B cell (primary cell): ENCODE data around the gene LZTS3. TPM values are rescaled to one million over a fixed set of nuclear protein-coding genes. Genes with fewer than 3 reads are reported as not detected.

Experiments
- ATAC-seq: fragments of 200-7000 bp; cut with Tn5 transposase; one replicate; pipeline ENCODE4 v1.10.0; 2021; ENCODE audit warnings: low read depth, mild to moderate bottlenecking, moderate number of reproducible peaks, moderate library complexity
- CTCF ChIA-PET: fragments of 350-600 bp; sonication (Branson Sonifier 250); formaldehyde crosslinking; loops from one replicate; lab custom pipeline; 2021; ENCODE audit warnings: antibody characterized with exemption, inconsistent platforms; lab: Charles Lee
- POLR2A ChIA-PET: fragments of 350-600 bp; sonication (Branson Sonifier 250); formaldehyde crosslinking; loops from one replicate; lab custom pipeline; 2021; ENCODE audit warnings: antibody characterized with exemption; lab: Charles Lee
- DNase-seq: peaks from one replicate; pipeline ENCODE4 v3.0.0; 2013
- H2AFZ ChIP-seq: 2 replicates; pipeline ENCODE4 v1.6.1; 2012; ENCODE audit warnings: mild to moderate bottlenecking, low read depth, low read length; ENCODE audit not compliant: insufficient read depth, poor library complexity, severe bottlenecking
- H3K27ac ChIP-seq, 2 donors: 1 replicate in 1 of 2; 2 replicates in 1 of 2; pipeline ENCODE4 v1.5.1; 2012 to 2013; ENCODE audit warnings: low read length in 2 of 2, mild to moderate bottlenecking in 2 of 2, moderate library complexity in 1 of 2
- H3K27me3 ChIP-seq, 4 experiments: fragments of 200-600 bp in 1 of 4; sonication (generic) in 1 of 4; replicated peaks in 1 of 4; 1 replicate in 2 of 4; 2 replicates in 2 of 4; pipeline versions ENCODE4 v1.6.1 to v1.7.0; 2013 to 2016; ENCODE audit warnings: low read length in 3 of 4, mild to moderate bottlenecking in 2 of 4, mixed read lengths in 1 of 4, moderate library complexity in 1 of 4; ENCODE audit not compliant: insufficient read depth in 4 of 4, control insufficient read depth in 3 of 4; ENCODE audit errors: control extremely low read depth in 1 of 4
- H3K36me3 ChIP-seq, 2 experiments: replicated peaks in 1 of 2; 1 replicate in 1 of 2; 2 replicates in 1 of 2; pipeline versions ENCODE4 v1.6.1 to v1.7.1; 2013; ENCODE audit warnings: low read length in 1 of 2; ENCODE audit not compliant: insufficient read depth in 2 of 2, control insufficient read depth in 1 of 2; ENCODE audit errors: control extremely low read depth in 1 of 2, extremely low read depth in 1 of 2
- H3K4me1 ChIP-seq, 2 donors: fragments of 200-600 bp in 1 of 2; sonication (generic) in 1 of 2; 1 replicate in 1 of 2; 2 replicates in 1 of 2; pipeline versions ENCODE4 v1.5.1 to v1.6.1; 2013 to 2017; ENCODE audit warnings: low read length in 2 of 2; ENCODE audit not compliant: control insufficient read depth in 2 of 2, insufficient read depth in 2 of 2
- H3K4me2 ChIP-seq: replicated peaks from 2 replicates; pipeline ENCODE3; 2012; ENCODE audit warnings: mild to moderate bottlenecking, low read depth, low read length; ENCODE audit not compliant: poor library complexity, severe bottlenecking
- H3K4me3 ChIP-seq, 5 experiments: fragments of 200-600 bp in 1 of 5; sonication (generic) in 1 of 5; 1 replicate in 3 of 5; 2 replicates in 2 of 5; pipeline versions ENCODE4 v1.5.1 to v1.7.0; 2011 to 2016; ENCODE audit warnings: low read length in 4 of 5, mild to moderate bottlenecking in 4 of 5, low read depth in 2 of 5, control low read depth in 1 of 5, moderate library complexity in 1 of 5; ENCODE audit not compliant: insufficient read depth in 1 of 5; ENCODE audit errors: control extremely low read depth in 1 of 5, extremely low read depth in 1 of 5
- H3K79me2 ChIP-seq: fragments of 200-600 bp; sonication (generic); one replicate; pipeline ENCODE4 v1.6.0; 2016; ENCODE audit warnings: low read length; ENCODE audit not compliant: control insufficient read depth, insufficient read depth
- H3K9ac ChIP-seq: fragments of 200-600 bp; sonication (generic); 2 replicates; pipeline ENCODE4 v1.6.1; 2017; ENCODE audit warnings: mild to moderate bottlenecking, low read length, moderate library complexity
- H3K9me3 ChIP-seq, 3 donors: one replicate each; pipeline versions ENCODE4 v1.6.1 to v1.7.1; 2013; ENCODE audit warnings: low read length in 2 of 3; ENCODE audit not compliant: control insufficient read depth in 2 of 3, insufficient read depth in 1 of 3; ENCODE audit errors: control extremely low read depth in 1 of 3
- H4K20me1 ChIP-seq: 2 replicates; pipeline ENCODE4 v1.6.0; 2012; ENCODE audit warnings: mild to moderate bottlenecking, low read length; ENCODE audit not compliant: insufficient read depth, control insufficient read depth, poor library complexity, severe bottlenecking
- H3K27ac Mint-ChIP-seq: one replicate; pipeline ENCODE4 v1.8.0; 2021; ENCODE audit warnings: mixed read lengths
- H3K27me3 Mint-ChIP-seq: one replicate; pipeline ENCODE4 v1.8.0; 2021; ENCODE audit warnings: mixed read lengths
- H3K4me1 Mint-ChIP-seq: one replicate; pipeline ENCODE4 v1.8.0; 2021; ENCODE audit warnings: mixed read lengths
- H3K4me3 Mint-ChIP-seq: one replicate; pipeline ENCODE4 v1.8.0; 2021; ENCODE audit warnings: mixed read lengths
- H3K9me3 Mint-ChIP-seq: one replicate; pipeline ENCODE4 v1.8.0; 2022; ENCODE audit warnings: mixed read lengths; ENCODE audit not compliant: insufficient read depth
- CTCF ChIP-seq: fragments of 200-600 bp; IDR thresholded peaks from one replicate; pipeline ENCODE4 v1.8.0; 2022; ENCODE audit warnings: antibody characterized with exemption, mild to moderate bottlenecking
- EZH2 ChIP-seq: IDR thresholded peaks from 2 replicates; pipeline ENCODE4 v1.6.1; 2012; ENCODE audit warnings: borderline replicate concordance, low read depth, mild to moderate bottlenecking, moderate library complexity, low read length; ENCODE audit not compliant: insufficient read depth, poor library complexity, severe bottlenecking
- WGBS: methylation state at CpG from one replicate; pipeline ENCODE4 v1.1.5; 2013; ENCODE audit warnings: missing lambda C conversion rate; ENCODE audit not compliant: insufficient coverage; 5-methylcytosine and 5-hydroxymethylcytosine counted together
- intact Hi-C: fragments of 100-400 bp; cut with micrococcal nuclease; formaldehyde crosslinking; loops from one replicate; pipeline ENCODE4 v1.10.0; 2022
- polyA plus RNA-seq: library from polyadenylated mRNA; depleted of rRNA; stranded (reverse); fragments of >200 nt; gene quantifications from 2 replicates; pipeline ENCODE4 v1.2.3, GENCODE V29; 2012
- total RNA-seq, 2 donors: library from RNA; stranded (reverse); fragments of 120-200 nt in 1 of 2; gene quantifications; 1 replicate in 1 of 2; 2 replicates in 1 of 2; pipeline versions ENCODE4 v1.2.3 to v1.2.4, GENCODE V29; 2013 to 2022

Gene LZTS3
- total and polyA plus RNA-seq, 2 donors (not counting 1 experiment from before 2014, with no cell fraction given): 2.3 to 5.1 TPM

- TF ChIP-seq CTCF: peak; percentile 30
- TF ChIP-seq EZH2: peak; percentile 61
These were observed 477 bp upstream of the LZTS3 start for GRCh38 chr20:3173610-3174441.

More at GRCh38 chr20:3173610-3174441, 477 bp upstream of the LZTS3 start:
- Histone ChIP-seq H3K36me3 (no peaks in the 10 kb centered on the region), H3K9ac (peak overlapping the region; percentile 99), H3K9me3 (peaks cover 0 to 14% (median 0%) of the 10 kb centered on the region in 3 donors), H3K4me2 (peak overlapping the region; percentile 100), H3K4me3 (peak overlapping the region; percentile 34 to 94 (median 79)), H4K20me1 (no peaks in the 10 kb centered on the region), H3K4me1 (peaks cover 18 to 19% of the 10 kb centered on the region in 2 donors), H3K79me2 (no peaks in the 10 kb centered on the region), H3K27ac (no peak overlapping the region), H2AFZ (peak overlapping the region; percentile 79), H3K27me3 (peaks cover 0 to 39% (median 25%) of the 10 kb centered on the region in 4 experiments)
- ChIA-PET POLR2A (no interaction called here), CTCF (no interaction called here)
- DNase-seq: no peak
- Mint-ChIP-seq H3K9me3 (no peaks in the 10 kb centered on the region), H3K4me1 (peaks cover 17% of the 10 kb centered on the region), H3K27me3 (peaks cover 43% of the 10 kb centered on the region), H3K4me3 (peak overlapping the region; percentile 87), H3K27ac (peak overlapping the region; percentile 73)
- WGBS: under 1% methylated on average over 78 of the region's 84 CpGs
- intact Hi-C loops: loop anchor here (1.0 to 2.0 kb wide), 4 partner anchors 15 to 297 kb away; partner anchors contain the start of genes ATRN, DDRGK1, FASTKD5 and UBOX5
- ATAC-seq: peak; percentile 90
